Stimulated activated CD8-positive, alpha-beta memory T cell treated with anti-CD3 and anti-CD28 coated beads, Interleukin-4, amount 100 ng/mL, for 24 hours (primary cell): ENCODE results near the gene LYZ.

Experiments
- DNase-seq: peaks from one replicate; pipeline ENCODE4 v3.0.0-alpha.2; 2020; ENCODE audit warnings: low read depth

The LYZ gene

GRCh38 chr12:69388371-69388770 is 40.2 kb downstream of the LYZ start:
- DNase-seq, result no peak

DNA sequence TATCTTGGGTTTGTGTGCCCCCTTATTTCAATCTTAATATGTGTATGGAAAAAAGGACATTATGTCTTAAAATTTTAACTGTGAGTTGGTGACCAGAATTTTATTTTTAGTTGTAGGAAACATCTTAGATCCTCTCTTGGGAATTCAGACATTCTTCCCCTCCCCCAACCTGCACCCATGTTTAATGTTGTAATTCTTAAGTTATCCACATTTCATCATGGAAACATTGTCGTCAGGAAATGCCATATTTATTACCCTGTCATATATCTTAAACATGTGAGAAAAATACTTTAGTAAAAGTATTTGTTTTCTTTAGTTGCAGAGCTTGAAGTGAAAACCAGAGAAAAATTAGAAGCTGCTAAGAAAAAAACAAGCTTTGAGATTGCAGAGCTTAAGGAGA is 41.6 kb downstream of the LYZ start:
- no peak for DNase-seq

DNA sequence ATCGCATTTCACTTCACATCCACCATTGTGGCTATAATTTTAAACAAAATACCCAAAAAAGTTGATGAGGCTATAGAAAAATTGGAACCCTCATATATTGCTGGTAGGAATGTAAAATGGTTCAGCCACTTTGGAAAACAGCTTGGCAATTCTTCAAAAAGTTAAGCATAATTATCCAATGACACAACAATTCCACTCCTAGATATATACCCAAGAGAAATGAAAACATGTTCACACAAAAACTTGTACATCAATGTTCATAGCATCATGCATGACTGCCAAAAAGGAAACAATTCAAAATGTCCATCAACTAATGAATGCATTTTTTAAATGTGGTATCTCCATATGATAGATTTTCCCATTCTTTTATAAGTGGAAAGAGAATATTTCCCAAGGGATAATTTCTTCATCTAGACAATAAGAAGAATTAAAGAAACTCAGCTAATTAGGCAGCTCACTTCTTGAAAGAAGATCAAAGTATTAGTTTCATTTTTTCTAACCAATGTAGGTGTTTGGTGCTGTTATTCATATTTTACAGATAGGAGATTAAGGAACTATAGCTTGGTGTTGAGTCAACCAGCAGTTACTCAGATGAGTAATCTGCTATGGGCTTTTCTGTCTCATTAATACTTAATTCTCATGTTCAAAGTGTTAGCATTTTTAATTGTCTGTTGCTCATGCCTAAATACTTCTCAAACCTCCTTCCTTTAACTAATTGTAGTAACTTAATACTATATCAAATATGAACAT is 44.2 kb downstream of the LYZ start:
- DNase-seq, result no peak

DNA sequence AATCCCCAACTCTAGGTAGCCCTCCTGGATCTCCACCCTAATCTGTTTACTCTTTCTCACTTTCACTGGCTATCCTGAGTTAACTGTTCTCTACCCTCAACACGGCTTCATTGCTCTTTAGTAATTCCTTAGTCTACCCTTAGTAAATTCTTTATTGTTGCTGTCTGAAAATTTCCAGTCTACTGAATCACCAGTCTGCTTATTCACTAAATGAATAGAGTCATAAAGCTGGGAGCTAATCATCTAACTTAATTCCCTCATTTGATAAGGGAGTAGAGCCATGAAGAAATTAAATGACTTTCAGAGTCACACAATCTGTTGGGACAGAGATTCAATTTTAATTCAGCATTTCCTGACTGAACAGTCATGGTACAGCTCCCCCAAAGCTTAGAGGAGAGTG is 47.9 kb downstream of the LYZ start:
- no peak for DNase-seq

- DNase-seq, result no peak
Observed at GRCh38 chr12:69396963-69397362, 48.8 kb downstream of the LYZ start.

GRCh38 chr12:69397978-69398377 is 49.8 kb downstream of the LYZ start:
- no peak for DNase-seq

DNA sequence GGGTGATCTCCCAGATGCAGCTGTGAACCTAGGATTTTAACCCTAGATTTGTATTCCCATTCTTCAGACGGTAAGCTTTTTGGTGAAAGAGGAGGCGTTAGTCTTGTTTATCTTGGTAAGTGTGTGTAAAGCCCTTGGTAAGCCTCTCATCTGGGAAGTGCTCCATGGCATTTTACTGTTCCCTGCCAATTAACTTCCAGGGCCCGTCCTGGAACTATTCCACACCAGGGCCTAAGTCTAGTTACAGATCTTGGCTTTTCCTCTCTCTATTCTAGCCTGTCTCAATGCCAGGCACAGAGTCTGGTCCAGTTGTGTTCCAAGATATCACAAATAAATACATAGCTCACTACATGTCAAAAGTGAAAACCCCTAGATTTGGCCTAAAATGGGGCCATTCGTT is 53.8 kb downstream of the LYZ start:
- no peak for DNase-seq
